ENCODE results near the gene ZNF577.

The ZNF577 gene

GRCh38 chr19:51861870-51862622 lies 25.7 kb downstream of the ZNF577 start:
- DNase-seq (ENCODE audit: low read depth) = no peak

- no peak for DNase-seq (ENCODE audit: low read depth)
Measured at GRCh38 chr19:51837145-51837544, 50.6 kb downstream of the ZNF577 start.

GRCh38 chr19:51830274-51830673 lies 57.5 kb downstream of the ZNF577 start:
- DNase-seq (ENCODE audit: low read depth) = no peak

- no peak for DNase-seq (ENCODE audit: low read depth)
Measured at GRCh38 chr19:51824281-51825005, 63.3 kb downstream of the ZNF577 start.

DNA sequence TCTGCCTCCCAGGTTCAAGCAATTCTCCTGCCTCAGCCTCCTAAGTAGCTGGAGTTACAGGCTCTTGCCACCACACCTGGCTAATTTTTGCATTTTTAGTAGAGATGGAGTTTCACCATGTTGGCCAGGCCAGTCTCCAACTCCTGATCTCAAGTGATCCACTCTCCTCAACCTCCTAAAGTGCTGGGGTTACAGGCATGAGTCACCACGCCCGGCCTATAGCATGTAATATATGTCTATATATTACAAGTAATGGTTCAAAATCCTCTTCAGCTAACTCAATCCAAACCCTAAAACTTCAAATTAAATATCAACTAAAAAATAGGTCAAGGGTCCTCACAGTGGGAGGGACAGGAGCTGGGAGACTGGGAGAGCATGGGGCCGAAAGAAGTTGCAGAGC lies 64.8 kb downstream of the ZNF577 start:
- no peak for DNase-seq (ENCODE audit: low read depth)

DNA sequence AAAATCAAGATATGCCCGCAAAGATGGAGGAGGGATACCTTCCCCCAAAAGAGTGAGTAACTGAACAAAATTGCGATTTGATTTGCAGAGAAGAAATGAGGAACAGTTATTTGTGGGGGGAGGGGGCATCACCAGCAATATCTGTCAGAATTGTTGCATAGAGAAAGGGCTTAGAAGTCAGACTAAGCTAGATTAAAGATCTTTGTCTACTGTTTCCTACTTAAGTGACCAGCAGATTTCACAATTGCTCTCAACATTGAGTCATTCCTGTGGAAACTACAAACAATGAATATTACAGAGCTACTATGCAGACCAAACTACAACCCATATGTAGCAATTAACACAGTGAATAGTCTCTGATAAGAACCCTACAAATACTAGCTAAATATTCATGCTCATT lies 65.4 kb downstream of the ZNF577 start:
- no peak for DNase-seq (ENCODE audit: low read depth)

- DNase-seq (ENCODE audit: low read depth) = no peak
Measured at GRCh38 chr19:51821921-51822320, 65.8 kb downstream of the ZNF577 start.

- DNase-seq (ENCODE audit: low read depth) = no peak
Measured at GRCh38 chr19:51821456-51821855, 66.3 kb downstream of the ZNF577 start.
